A204.1 (cell line): ENCODE results near the gene CLASP2.
"Not testable (repeated sequence)": the region's sequence is repeated elsewhere in the genome, so short reads cannot be mapped to it uniquely, and the experiment has no call there.

Experiments
- FAIRE-seq: peaks from 2 replicates; lab custom pipeline; 2012; peaks lifted over from hg19 to GRCh38; lab: Jason Lieb, UNC

CLASP2 gene

DNA sequence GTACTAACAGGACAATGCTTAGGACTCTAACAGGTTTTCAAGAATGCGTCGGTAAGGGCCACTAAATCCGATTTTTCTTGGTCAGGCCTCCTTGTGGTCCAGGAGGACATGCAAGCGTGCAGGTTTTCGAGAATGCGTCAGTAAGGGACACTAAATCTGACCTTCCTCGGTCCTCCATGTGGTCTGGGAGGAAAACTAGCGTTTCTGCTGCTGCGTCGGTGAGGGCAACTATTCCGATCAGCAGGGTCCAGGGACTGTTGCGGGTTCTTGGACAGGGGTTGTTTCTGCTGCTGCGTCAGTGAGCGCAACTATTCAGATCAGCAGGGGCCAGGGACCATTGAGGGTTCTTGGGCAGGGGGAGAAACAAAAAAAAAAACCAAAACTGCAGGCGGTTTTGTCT lies 270.1 kb downstream of the CLASP2 start:
- no peak for FAIRE-seq

DNA sequence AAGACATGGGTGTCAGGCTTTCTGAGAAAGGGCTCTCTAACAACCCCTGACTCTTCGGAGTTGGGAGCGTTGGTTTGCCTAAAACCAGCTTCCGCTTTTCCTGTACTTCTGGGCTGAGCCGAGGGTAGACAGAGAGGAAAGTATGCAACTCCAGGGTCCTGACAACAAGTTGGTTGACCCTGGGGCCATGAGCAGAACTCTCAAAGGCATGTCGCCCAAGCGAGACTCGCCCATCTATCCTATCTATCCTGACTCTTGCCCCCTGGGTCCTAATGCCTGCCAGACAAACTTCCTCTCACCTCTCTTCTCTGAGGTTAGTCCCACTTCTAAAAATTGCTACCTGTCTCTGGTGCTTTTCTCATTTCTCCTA lies 270.8 kb downstream of the CLASP2 start:
- not testable (repeated sequence) for FAIRE-seq
